Lung (tissue), 12 donors: ENCODE measurements around the gene RHD. TPM values are rescaled to one million over a fixed set of nuclear protein-coding genes. Genes with fewer than 3 reads are reported as not detected.

Experiments
- ATAC-seq: fragments of 200-7000 bp; cut with Tn5 transposase; one replicate; pipeline ENCODE4 v1.9.1; 2020; ENCODE audit warnings: moderate number of reproducible peaks; ENCODE audit not compliant: insufficient read depth, low FRiP score
- DNase-seq, 3 donors: peaks; one replicate each; pipeline ENCODE4 v3.0.0-alpha.2; 2013 to 2017
- H3K27ac ChIP-seq, 2 donors: one replicate each; pipeline ENCODE4 v1.5.1; 2013; ENCODE audit warnings: mild to moderate bottlenecking in 2 of 2, moderate library complexity in 2 of 2, control low read depth in 1 of 2, inconsistent platforms in 1 of 2, low read depth in 1 of 2, low read length in 1 of 2
- H3K27me3 ChIP-seq, 3 donors: one replicate each; pipeline ENCODE4 v1.5.1; 2013; ENCODE audit warnings: low read length in 2 of 3; ENCODE audit not compliant: control insufficient read depth in 3 of 3, insufficient read depth in 3 of 3
- H3K36me3 ChIP-seq, 4 donors: one replicate each; pipeline ENCODE4 v1.5.1; 2013; ENCODE audit warnings: low read length in 4 of 4, mild to moderate bottlenecking in 1 of 4, moderate library complexity in 1 of 4; ENCODE audit not compliant: control insufficient read depth in 4 of 4, insufficient read depth in 4 of 4
- H3K4me1 ChIP-seq, 5 donors: one replicate each; pipeline ENCODE4 v1.5.1; 2013; ENCODE audit warnings: low read length in 5 of 5, mild to moderate bottlenecking in 2 of 5, moderate library complexity in 1 of 5; ENCODE audit not compliant: control insufficient read depth in 5 of 5, insufficient read depth in 5 of 5
- H3K4me3 ChIP-seq: one replicate; pipeline ENCODE4 v1.5.1; 2013; ENCODE audit warnings: mild to moderate bottlenecking, control low read depth, moderate library complexity
- H3K9ac ChIP-seq, 2 donors: one replicate each; pipeline ENCODE4 v1.5.1; 2013; ENCODE audit warnings: low read length in 2 of 2, control low read depth in 1 of 2; ENCODE audit not compliant: insufficient read depth in 1 of 2
- H3K9me3 ChIP-seq, 4 donors: one replicate each; pipeline ENCODE4 v1.5.1; 2013; ENCODE audit warnings: low read length in 3 of 4, mild to moderate bottlenecking in 1 of 4, moderate library complexity in 1 of 4; ENCODE audit not compliant: control insufficient read depth in 4 of 4, insufficient read depth in 3 of 4
- WGBS, 2 donors: extraction: QIAGEN DNeasy Blood & Tissue Kit; methylation state at CpG; one replicate each; pipeline ENCODE4 v1.1.7; 2013; 5-methylcytosine and 5-hydroxymethylcytosine counted together
- polyA plus RNA-seq, 2 donors: library from polyadenylated mRNA; stranded (reverse); fragments of 200-250 nt; gene quantifications; one replicate each; pipeline ENCODE4 v1.2.1, GENCODE V29; 2013
- total RNA-seq, 2 donors: library from RNA; depleted of rRNA in 1 of 2; stranded (reverse); fragments of >200 nt in 1 of 2; gene quantifications; one replicate each; pipeline ENCODE4 v1.2.1, GENCODE V29; 2014 to 2021
- TF ChIP-seq, protein P1 (sequence below): IDR thresholded peaks from 2 replicates; pipeline ENCODE4 v1.5.1; 2012; ENCODE audit warnings: mild to moderate bottlenecking; ENCODE audit errors: control extremely low read depth, extremely low read depth
- donor health status: control.
- donor health status: control.
- donor health status: Bipolar disorder and iron deficiency.
- donor health status: healthy.
- donor health status: DM: yes; HTN: yes; CAD: no.

The RHD gene
- total and polyA plus RNA-seq, 4 donors = 0.12 to 2.2 (median 0.27) TPM; not detected in 1

DNA sequence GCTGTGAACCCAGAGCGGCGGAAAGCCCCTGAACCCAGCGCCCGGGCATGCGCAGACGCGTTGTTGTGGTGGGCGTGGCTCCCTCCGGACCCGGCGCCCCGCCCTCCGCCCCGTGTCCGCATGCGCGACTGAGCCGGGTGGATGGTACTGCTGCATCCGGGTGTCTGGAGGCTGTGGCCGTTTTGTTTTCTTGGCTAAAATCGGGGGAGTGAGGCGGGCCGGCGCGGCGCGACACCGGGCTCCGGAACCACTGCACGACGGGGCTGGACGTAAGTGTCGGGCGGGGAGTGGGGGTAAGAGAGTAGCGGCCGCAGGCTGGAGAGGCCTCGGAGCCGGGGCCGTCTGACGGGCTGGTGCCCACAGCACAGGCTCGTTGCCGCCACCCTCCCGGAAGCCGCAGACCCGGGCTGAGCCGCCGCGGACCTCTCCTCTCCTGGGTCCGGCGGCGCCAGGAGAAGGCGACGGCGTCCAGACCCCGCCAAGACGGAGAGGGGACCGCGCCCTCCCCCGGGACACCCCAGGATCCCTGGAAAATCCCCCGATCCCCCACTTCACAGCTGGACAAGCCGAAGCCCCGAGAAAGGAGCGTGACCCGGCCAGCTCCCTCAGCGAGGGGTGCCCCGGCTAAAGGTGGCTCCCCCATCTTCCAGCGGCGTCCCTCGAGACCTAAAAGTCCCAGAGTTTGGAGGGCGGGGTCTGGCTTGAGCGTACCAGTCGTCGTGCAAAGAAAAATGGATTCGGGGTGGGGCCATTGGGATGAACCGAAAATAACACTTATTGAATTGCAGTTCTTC, 66.1 kb downstream of the RHD start, which contains the start of gene TMEM50A:
TMEM50A (plus strand) TSS at position 147 of the 794 bp plus-strand sequence. CDS start 2,153 bp downstream, outside the sequence.
- Histone ChIP-seq H3K4me3 (peak within 1 kb of the TSS; percentile 77), H3K36me3 (peaks cover 0 to 6% (median 2%) of the 10 kb centered on the region in 4 donors), H3K9ac (peak within 1 kb of the TSS; percentile 68 to 92), H3K4me1 (peaks cover 0 to 6% (median 0%) of the 10 kb centered on the region in 5 donors), H3K9me3 (no peaks in the 10 kb centered on the region), H3K27me3 (no peaks in the 10 kb centered on the region), H3K27ac (peak within 1 kb of the TSS; percentile 95 to 97)
- 0 to 1% methylated on average over 58 to 68 of the region's 75 CpGs for WGBS, 2 donors
- DNase-seq (peak; percentile 92 to 94 (median 92)), ATAC-seq (peak; percentile 94)
- TF ChIP-seq, protein P1, sequence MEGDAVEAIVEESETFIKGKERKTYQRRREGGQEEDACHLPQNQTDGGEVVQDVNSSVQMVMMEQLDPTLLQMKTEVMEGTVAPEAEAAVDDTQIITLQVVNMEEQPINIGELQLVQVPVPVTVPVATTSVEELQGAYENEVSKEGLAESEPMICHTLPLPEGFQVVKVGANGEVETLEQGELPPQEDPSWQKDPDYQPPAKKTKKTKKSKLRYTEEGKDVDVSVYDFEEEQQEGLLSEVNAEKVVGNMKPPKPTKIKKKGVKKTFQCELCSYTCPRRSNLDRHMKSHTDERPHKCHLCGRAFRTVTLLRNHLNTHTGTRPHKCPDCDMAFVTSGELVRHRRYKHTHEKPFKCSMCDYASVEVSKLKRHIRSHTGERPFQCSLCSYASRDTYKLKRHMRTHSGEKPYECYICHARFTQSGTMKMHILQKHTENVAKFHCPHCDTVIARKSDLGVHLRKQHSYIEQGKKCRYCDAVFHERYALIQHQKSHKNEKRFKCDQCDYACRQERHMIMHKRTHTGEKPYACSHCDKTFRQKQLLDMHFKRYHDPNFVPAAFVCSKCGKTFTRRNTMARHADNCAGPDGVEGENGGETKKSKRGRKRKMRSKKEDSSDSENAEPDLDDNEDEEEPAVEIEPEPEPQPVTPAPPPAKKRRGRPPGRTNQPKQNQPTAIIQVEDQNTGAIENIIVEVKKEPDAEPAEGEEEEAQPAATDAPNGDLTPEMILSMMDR = no peak

DNA sequence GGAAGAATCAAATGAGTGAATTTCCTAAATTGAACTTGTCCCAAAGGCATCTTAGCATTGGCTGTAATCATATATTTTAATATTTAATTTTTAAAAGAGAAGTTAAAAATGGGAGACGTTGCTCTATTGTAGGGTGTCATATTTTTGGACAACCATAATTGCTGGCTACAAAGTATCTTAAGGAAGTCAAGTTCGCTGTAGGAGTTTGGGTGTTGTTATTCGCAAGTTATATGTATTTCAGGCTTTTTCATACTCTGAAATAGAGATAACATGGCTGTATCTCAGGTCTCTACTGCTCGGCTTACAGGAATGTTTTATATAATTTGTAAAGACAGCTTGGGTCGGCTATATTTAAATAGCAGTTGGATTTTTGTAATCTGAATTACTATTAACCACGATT, 66.7 kb downstream of the RHD start:
- DNase-seq (peak in 1 of 3 donors; percentile 56), ATAC-seq (no peak)
- peak overlapping the region; percentile 95 to 97 for H3K27ac ChIP-seq
- H3K9ac ChIP-seq = peak overlapping the region; percentile 68 to 92
- H3K4me3 ChIP-seq = peak overlapping the region; percentile 59
- no peaks in the 10 kb centered on the region for H3K27me3 ChIP-seq
- peaks cover 0 to 12% (median 8%) of the 10 kb centered on the region in 4 donors for H3K36me3 ChIP-seq
- TF ChIP-seq, protein P1 = no peak
- no peaks in the 10 kb centered on the region for H3K9me3 ChIP-seq
- 0 to 1% methylated on average over 6 of the region's 6 CpGs for WGBS, 2 donors
- peaks cover 0 to 6% (median 0%) of the 10 kb centered on the region in 5 donors for H3K4me1 ChIP-seq

DNA sequence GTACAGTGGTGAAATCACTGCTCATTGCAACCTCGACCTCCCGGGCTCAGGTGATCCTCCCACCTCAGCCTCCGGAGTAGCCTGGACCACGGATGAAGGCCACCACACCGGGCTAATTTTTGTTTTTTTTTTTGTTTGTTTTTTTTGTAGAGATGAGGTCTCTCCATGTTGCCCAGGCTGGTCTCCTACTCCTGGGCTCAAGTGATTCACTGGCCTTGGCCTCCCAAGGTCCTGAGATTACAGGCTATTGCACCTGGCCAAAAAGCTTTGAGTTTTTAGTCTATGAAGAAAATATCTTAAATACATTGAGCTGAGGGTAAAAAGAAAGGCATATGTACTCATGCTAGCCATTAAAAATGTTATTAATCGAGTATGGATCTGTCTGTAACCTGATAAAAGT, 69.4 kb downstream of the RHD start:
- peaks cover 0 to 6% (median 0%) of the 10 kb centered on the region in 5 donors for H3K4me1 ChIP-seq
- no peaks in the 10 kb centered on the region for H3K9me3 ChIP-seq
- no peak for ATAC-seq
- peaks cover 8 to 16% (median 11%) of the 10 kb centered on the region in 4 donors for H3K36me3 ChIP-seq
- no peak for DNase-seq
- no peak overlapping the region for H3K9ac ChIP-seq
- H3K4me3 ChIP-seq = no peak overlapping the region
- TF ChIP-seq, protein P1 = no peak
- H3K27me3 ChIP-seq = no peaks in the 10 kb centered on the region
- WGBS, 2 donors = 78 to 90% methylated on average over 6 of the region's 6 CpGs
- H3K27ac ChIP-seq = no peak overlapping the region
